OCI-LY7 (cell line): ENCODE data around the gene BORCS8. TPM values are rescaled to one million over a fixed set of nuclear protein-coding genes. Genes with fewer than 3 reads are reported as not detected.

Experiments
- BruUV-seq: library from RNA; stranded (reverse); fragments of 400-500 nt; replicated peaks from 2 replicates; lab custom pipeline; 2021; lab: Mats Ljungman, UMichigan
- CTCF ChIA-PET: fragments of 300-600 bp; sonication (Branson Sonifier 250); formaldehyde crosslinking; loops from one replicate; lab custom pipeline; 2022; ENCODE audit warnings: antibody characterized with exemption; ENCODE audit not compliant: unreplicated experiment; lab: Charles Lee
- POLR2A ChIA-PET: fragments of 300-600 bp; sonication (Branson Sonifier 250); formaldehyde crosslinking; loops from one replicate; lab custom pipeline; 2022; ENCODE audit warnings: antibody characterized with exemption; lab: Charles Lee
- DNase-seq: peaks from one replicate; pipeline ENCODE4 v3.0.0-alpha.2; 2015; ENCODE audit warnings: low spot score
- H2AFZ ChIP-seq: fragments of 200-600 bp; sonication (generic), shearing (Covaris generic); 2 replicates; pipeline ENCODE4 v1.6.1; 2014; ENCODE audit warnings: mild to moderate bottlenecking, antibody characterized with exemption, low read length, moderate library complexity
- H3K27ac ChIP-seq: fragments of 200-600 bp; sonication (generic); 2 replicates; pipeline ENCODE4 v1.5.1; 2014; ENCODE audit warnings: mixed run types, low read depth, mild to moderate bottlenecking, moderate library complexity, low read length, inconsistent platforms; ENCODE audit not compliant: poor library complexity, severe bottlenecking
- H3K36me3 ChIP-seq: fragments of 200-600 bp; sonication (generic); 2 replicates; pipeline ENCODE4 v1.6.1; 2014; ENCODE audit warnings: mild to moderate bottlenecking, antibody characterized with exemption, low read length, moderate library complexity, mixed read lengths; ENCODE audit not compliant: insufficient read depth
- H3K4me1 ChIP-seq: fragments of 200-600 bp; sonication (generic); 2 replicates; pipeline ENCODE4 v1.5.1; 2014; ENCODE audit warnings: mild to moderate bottlenecking, low read length; ENCODE audit not compliant: insufficient read depth, poor library complexity, severe bottlenecking
- H3K4me2 ChIP-seq: fragments of 200-600 bp; sonication (generic); 2 replicates; pipeline ENCODE4 v1.6.1; 2014; ENCODE audit warnings: mild to moderate bottlenecking, low read length
- H3K4me3 ChIP-seq: fragments of 200-600 bp; sonication (generic); 2 replicates; pipeline ENCODE4 v1.5.1; 2014; ENCODE audit warnings: mild to moderate bottlenecking, low read depth, low read length; ENCODE audit not compliant: poor library complexity, severe bottlenecking
- H3K79me2 ChIP-seq: fragments of 200-600 bp; sonication (generic); 2 replicates; pipeline ENCODE4 v1.6.1; 2016; ENCODE audit warnings: low read depth, mild to moderate bottlenecking, low read length, moderate library complexity, mixed read lengths; ENCODE audit not compliant: insufficient read depth
- H3K9me2 ChIP-seq: fragments of 200-600 bp; sonication (generic); 2 replicates; pipeline ENCODE4 v1.6.1; 2016; ENCODE audit warnings: mild to moderate bottlenecking, low read length, mixed read lengths; ENCODE audit not compliant: insufficient read depth
- H3K9me3 ChIP-seq: fragments of 200-600 bp; sonication (generic); 2 replicates; pipeline ENCODE4 v1.6.1; 2014; ENCODE audit warnings: mild to moderate bottlenecking, mixed run types, low read length, mixed read lengths
- H4K20me1 ChIP-seq: fragments of 200-600 bp; sonication (generic); 2 replicates; pipeline ENCODE4 v1.6.1; 2014; ENCODE audit warnings: mild to moderate bottlenecking, antibody characterized with exemption, low read length, moderate library complexity, mixed read lengths; ENCODE audit not compliant: insufficient read depth
- EZH2phosphoT487 ChIP-seq: fragments of 200-600 bp; sonication (generic); IDR thresholded peaks from 2 replicates; pipeline ENCODE4 v1.6.1; 2018; ENCODE audit warnings: low read depth, borderline replicate concordance, mild to moderate bottlenecking, mixed run types, antibody characterized with exemption, low read length, moderate library complexity, mixed read lengths
- intact Hi-C: fragments of 100-400 bp; cut with micrococcal nuclease; formaldehyde crosslinking; loops from one replicate; pipeline ENCODE4 v1.10.0; 2022; ENCODE audit not compliant: unreplicated experiment
- small RNA-seq: library from RNA; depleted of rRNA; stranded (forward); fragments of <200 nt; gene quantifications from one replicate; pipeline ENCODE3, GENCODE V24; 2014
- total RNA-seq, 2 experiments: library from RNA; depleted of rRNA in 1 of 2; stranded (reverse); fragments of >200 nt in 1 of 2; shearing (Covaris generic) in 1 of 2; gene quantifications; 2 replicates each; pipeline ENCODE4 v1.2.3, GENCODE V29; 2014 to 2022
- TF ChIP-seq, protein P1 (sequence below): fragments of 200-600 bp; sonication (generic); conservative IDR thresholded peaks from 2 replicates; pipeline ENCODE4 v1.5.1; 2014; ENCODE audit warnings: mild to moderate bottlenecking, antibody characterized with exemption, low read length, moderate library complexity, mixed read lengths

The BORCS8 gene
- total RNA-seq, 2 experiments from 2014 or later, result 39.8 to 40.2 TPM

DNA sequence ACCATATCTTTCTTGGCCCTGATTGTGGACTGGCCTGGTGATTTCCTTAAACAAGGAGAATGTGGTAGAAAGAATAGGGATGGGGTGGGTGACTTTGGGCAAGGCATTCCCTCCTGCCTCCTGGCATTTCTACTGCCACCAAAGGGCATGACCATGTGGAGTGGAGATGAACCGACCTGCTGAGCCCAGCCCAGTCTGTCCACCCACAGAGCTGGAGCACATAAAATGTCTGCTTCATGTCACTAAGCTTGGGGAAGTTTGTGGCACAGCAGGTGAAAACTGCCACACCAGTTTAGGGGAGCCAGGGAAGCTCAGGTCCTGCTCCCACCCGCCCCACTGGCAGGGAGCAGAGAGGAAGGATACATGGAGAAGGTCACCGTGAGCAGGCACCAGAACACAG, 60.0 kb downstream of the BORCS8 start:
- no peak for DNase-seq
- Histone ChIP-seq H4K20me1 (no peaks in the 10 kb centered on the region), H3K27ac (no peak overlapping the region), H3K4me3 (no peak overlapping the region), H3K79me2 (0 out of 2 replicates have a peak, but pooled peaks cover under 1% of the 10 kb centered on the region), H3K9me2 (no peaks in the 10 kb centered on the region), H3K9me3 (peaks cover 5% of the 10 kb centered on the region; the same call in 1 of the 2 replicates), H3K36me3 (peaks cover 37% of the 10 kb centered on the region), H2AFZ (no peak overlapping the region), H3K4me1 (peaks cover 8% of the 10 kb centered on the region), H3K4me2 (no peak overlapping the region)
- TF ChIP-seq, protein P1, sequence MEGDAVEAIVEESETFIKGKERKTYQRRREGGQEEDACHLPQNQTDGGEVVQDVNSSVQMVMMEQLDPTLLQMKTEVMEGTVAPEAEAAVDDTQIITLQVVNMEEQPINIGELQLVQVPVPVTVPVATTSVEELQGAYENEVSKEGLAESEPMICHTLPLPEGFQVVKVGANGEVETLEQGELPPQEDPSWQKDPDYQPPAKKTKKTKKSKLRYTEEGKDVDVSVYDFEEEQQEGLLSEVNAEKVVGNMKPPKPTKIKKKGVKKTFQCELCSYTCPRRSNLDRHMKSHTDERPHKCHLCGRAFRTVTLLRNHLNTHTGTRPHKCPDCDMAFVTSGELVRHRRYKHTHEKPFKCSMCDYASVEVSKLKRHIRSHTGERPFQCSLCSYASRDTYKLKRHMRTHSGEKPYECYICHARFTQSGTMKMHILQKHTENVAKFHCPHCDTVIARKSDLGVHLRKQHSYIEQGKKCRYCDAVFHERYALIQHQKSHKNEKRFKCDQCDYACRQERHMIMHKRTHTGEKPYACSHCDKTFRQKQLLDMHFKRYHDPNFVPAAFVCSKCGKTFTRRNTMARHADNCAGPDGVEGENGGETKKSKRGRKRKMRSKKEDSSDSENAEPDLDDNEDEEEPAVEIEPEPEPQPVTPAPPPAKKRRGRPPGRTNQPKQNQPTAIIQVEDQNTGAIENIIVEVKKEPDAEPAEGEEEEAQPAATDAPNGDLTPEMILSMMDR, result no peak
- no peak for TF ChIP-seq EZH2phosphoT487
- intact Hi-C loops, result no loop called here
- CTCF ChIA-PET, result no interaction called here
- no TSS peak for BruUV-seq
- POLR2A ChIA-PET, result no interaction called here

Small RNAs within 50 kb of the gene (small RNA-seq; reads per million reads assigned to genes)
- gene RNU6-1028P, result not detected

Other genes starting within 250 kb of the BORCS8 start
- gene SUGP2, start 158.6 kb downstream of the BORCS8 start, total RNA-seq (2014; rRNA removed; shearing (Covaris generic)), result 111 and 113 TPM in 2 replicates
- gene SUGP2, start 158.6 kb downstream of the BORCS8 start, total RNA-seq (2022), result 229 and 288 TPM in 2 replicates
- 72.4 and 104 TPM in 2 replicates for gene ARMC6, start 158.5 kb downstream of the BORCS8 start, total RNA-seq (2014; rRNA removed; shearing (Covaris generic))
- gene ARMC6, start 158.5 kb downstream of the BORCS8 start, total RNA-seq (2022), result 53.3 and 63.9 TPM in 2 replicates
- 12.9 and 13.8 TPM in 2 replicates for gene SLC25A42, start 128.2 kb downstream of the BORCS8 start, total RNA-seq (2014; rRNA removed; shearing (Covaris generic))
- gene SLC25A42, start 128.2 kb downstream of the BORCS8 start, total RNA-seq (2022), result 23.4 and 25.2 TPM in 2 replicates
- 28.4 and 31.2 TPM in 2 replicates for gene TMEM161A, start 53.7 kb downstream of the BORCS8 start, total RNA-seq (2014; rRNA removed; shearing (Covaris generic))
- gene TMEM161A, start 53.7 kb downstream of the BORCS8 start, total RNA-seq (2022), result 38.1 and 40.5 TPM in 2 replicates
- 175 and 201 TPM in 2 replicates for gene MEF2B, start 21.9 kb downstream of the BORCS8 start, total RNA-seq (2014; rRNA removed; shearing (Covaris generic))
- 295 and 304 TPM in 2 replicates for gene MEF2B, start 21.9 kb downstream of the BORCS8 start, total RNA-seq (2022)
- 103 and 105 TPM in 2 replicates for gene RFXANK, start 106 bp upstream of the BORCS8 start, total RNA-seq (2014; rRNA removed; shearing (Covaris generic))
- 114 and 115 TPM in 2 replicates for gene RFXANK, start 106 bp upstream of the BORCS8 start, total RNA-seq (2022)
- 28.6 and 29.7 TPM in 2 replicates for gene NR2C2AP, start 11.3 kb upstream of the BORCS8 start, total RNA-seq (2014; rRNA removed; shearing (Covaris generic))
- 21.2 and 27.3 TPM in 2 replicates for gene NR2C2AP, start 11.3 kb upstream of the BORCS8 start, total RNA-seq (2022)
- not detected in 2 replicates for gene NCAN, start 19.8 kb upstream of the BORCS8 start, total RNA-seq (2014; rRNA removed; shearing (Covaris generic))
- not detected in 2 replicates for gene NCAN, start 19.8 kb upstream of the BORCS8 start, total RNA-seq (2022)
- not detected in 2 replicates for gene TM6SF2, start 81.1 kb upstream of the BORCS8 start, total RNA-seq (2014; rRNA removed; shearing (Covaris generic))
- gene TM6SF2, start 81.1 kb upstream of the BORCS8 start, total RNA-seq (2022), result not detected in 2 replicates
- 34.6 and 37.9 TPM in 2 replicates for gene SUGP1, start 128.4 kb upstream of the BORCS8 start, total RNA-seq (2014; rRNA removed; shearing (Covaris generic))
- gene SUGP1, start 128.4 kb upstream of the BORCS8 start, total RNA-seq (2022), result 61.4 and 64.2 TPM in 2 replicates
- gene MAU2, start 128.7 kb upstream of the BORCS8 start, total RNA-seq (2014; rRNA removed; shearing (Covaris generic)), result 31.9 and 58.7 TPM in 2 replicates
- 81.7 and 103 TPM in 2 replicates for gene MAU2, start 128.7 kb upstream of the BORCS8 start, total RNA-seq (2022)
- 62.8 and 73.4 TPM in 2 replicates for gene GATAD2A, start 213.5 kb upstream of the BORCS8 start, total RNA-seq (2014; rRNA removed; shearing (Covaris generic))
- 126 and 156 TPM in 2 replicates for gene GATAD2A, start 213.5 kb upstream of the BORCS8 start, total RNA-seq (2022)